HepG2 (cell line): ENCODE measurements around the gene FAIM2. TPM values are rescaled to one million over a fixed set of nuclear protein-coding genes. Genes with fewer than 3 reads are reported as not detected.

ENCODE experiments used
- ATAC-seq: fragments of 200-7000 bp; cut with Tn5 transposase; 3 replicates; pipeline ENCODE4 v1.9.1; 2020; ENCODE audit warnings: mild to moderate bottlenecking, moderate library complexity
- BruUV-seq: library from RNA; stranded (reverse); fragments of 400-500 nt; replicated peaks from 2 replicates; lab custom pipeline; 2021; lab: Mats Ljungman, UMichigan
- CTCF ChIA-PET: fragments of 300-600 bp; formaldehyde crosslinking; extraction: SDS; loops from one replicate; lab custom pipeline; 2021; ENCODE audit warnings: low total read pairs, inconsistent platforms, low intra/inter-chr PET ratio; lab: Yijun Ruan, JAX
- POLR2A ChIA-PET: fragments of 350-600 bp; sonication (Branson Sonifier 250); formaldehyde crosslinking; loops from one replicate; lab custom pipeline; 2020; ENCODE audit warnings: antibody characterized with exemption, inconsistent platforms; lab: Yijun Ruan, JAX
- DNase-seq: peaks from one replicate; pipeline ENCODE4 v3.0.0-alpha.2; 2015; ENCODE audit warnings: low spot score
- FAIRE-seq: peaks from 3 replicates; lab custom pipeline; 2011; peaks lifted over from hg19 to GRCh38; lab: Jason Lieb, UNC
- H2AFZ ChIP-seq: one replicate; pipeline ENCODE4 v1.6.1; 2011; ENCODE audit warnings: low read length, inconsistent platforms
- H3K27ac ChIP-seq: fragments of 300-600 bp; 3 replicates; pipeline ENCODE4 v1.8.0; 2011; ENCODE audit warnings: mixed run types, mild to moderate bottlenecking, mixed read lengths, low read length, inconsistent platforms; ENCODE audit not compliant: insufficient read depth; ENCODE audit errors: extremely low read length
- H3K27me3 ChIP-seq, 2 experiments: fragments of 200-600 bp in 1 of 2; 2 replicates in 1 of 2; 3 replicates in 1 of 2; pipeline versions ENCODE4 v1.6.0 to v1.8.0; 2011; ENCODE audit warnings: low read length in 2 of 2, mild to moderate bottlenecking in 2 of 2, moderate library complexity in 2 of 2, inconsistent platforms in 1 of 2; ENCODE audit not compliant: insufficient read depth in 2 of 2, control insufficient read depth in 1 of 2
- H3K36me3 ChIP-seq, 2 experiments: fragments of 200-600 bp in 1 of 2; replicated peaks in 1 of 2; 2 replicates in 1 of 2; 3 replicates in 1 of 2; pipeline versions ENCODE4 v1.5.1 to v1.8.0; 2011; ENCODE audit warnings: low read length in 2 of 2, inconsistent platforms in 1 of 2; ENCODE audit not compliant: insufficient read depth in 2 of 2, control insufficient read depth in 1 of 2
- H3K4me1 ChIP-seq: 2 replicates; pipeline ENCODE4 v1.5.1; 2012; ENCODE audit warnings: low read length, inconsistent platforms; ENCODE audit not compliant: insufficient read depth
- H3K4me2 ChIP-seq: 2 replicates; pipeline ENCODE4 v1.6.0; 2011; ENCODE audit warnings: low read depth, low read length, inconsistent platforms
- H3K4me3 ChIP-seq, 3 experiments: fragments of 200-600 bp in 1 of 3; sonication (generic), shearing (Covaris generic) in 1 of 3; replicated peaks in 1 of 3; 2 replicates each; pipeline ENCODE4 v1.5.1; 2011 to 2016; ENCODE audit warnings: low read length in 3 of 3, inconsistent platforms in 2 of 3, low read depth in 2 of 3, mild to moderate bottlenecking in 2 of 3, control low read depth in 1 of 3, mixed read lengths in 1 of 3; ENCODE audit not compliant: insufficient read depth in 1 of 3
- H3K79me2 ChIP-seq: one replicate; pipeline ENCODE4 v1.6.1; 2011; ENCODE audit warnings: low read length, inconsistent platforms; ENCODE audit not compliant: insufficient read depth
- H3K9ac ChIP-seq: 2 replicates; pipeline ENCODE4 v1.6.0; 2011; ENCODE audit warnings: mild to moderate bottlenecking, low read depth, low read length, inconsistent platforms; ENCODE audit not compliant: insufficient read depth
- H3K9me3 ChIP-seq: 2 replicates; pipeline ENCODE4 v1.5.1; 2012; ENCODE audit warnings: mild to moderate bottlenecking, low read length
- H4K20me1 ChIP-seq: 2 replicates; pipeline ENCODE4 v1.6.0; 2011; ENCODE audit warnings: inconsistent platforms, mild to moderate bottlenecking, low read length, moderate library complexity; ENCODE audit not compliant: insufficient read depth
- GPN1 ChIP-seq: sonication (generic); formaldehyde crosslinking; IDR thresholded peaks from 2 replicates; pipeline ENCODE4 v1.5.1; 2020; ENCODE audit warnings: missing genetic modification reagents, borderline replicate concordance
- HNRNPL ChIP-seq: fragments of 200-400 bp; formaldehyde crosslinking; IDR thresholded peaks from 2 replicates; pipeline ENCODE4 v1.6.1; 2017; ENCODE audit warnings: mild to moderate bottlenecking, low read depth, low read length
- MNT ChIP-seq: fragments of 450-650 bp; IDR thresholded peaks from 2 replicates; pipeline ENCODE4 v1.6.1; 2016
- SMYD3 ChIP-seq: sonication (generic); formaldehyde crosslinking; IDR thresholded peaks from 2 replicates; pipeline ENCODE4 v1.8.1; 2023; ENCODE audit warnings: mild to moderate bottlenecking, missing genetic modification reagents
- TRAFD1 ChIP-seq: sonication (generic); formaldehyde crosslinking; IDR thresholded peaks from 2 replicates; pipeline ENCODE4 v1.5.1; 2020; ENCODE audit warnings: missing genetic modification reagents, mild to moderate bottlenecking, borderline replicate concordance
- XRCC5 ChIP-seq: fragments of 200-400 bp; formaldehyde crosslinking; optimal IDR thresholded peaks from 2 replicates; pipeline ENCODE3; 2017; ENCODE audit warnings: mild to moderate bottlenecking, low read length
- ZFYVE20 ChIP-seq: sonication (generic); formaldehyde crosslinking; IDR thresholded peaks from 2 replicates; pipeline ENCODE4 v1.8.0; 2023; ENCODE audit warnings: low read depth, mild to moderate bottlenecking, moderate library complexity, missing genetic modification reagents, borderline replicate concordance
- ZKSCAN1 ChIP-seq: fragments of 150-350 bp; IDR thresholded peaks from 2 replicates; pipeline ENCODE4 v1.6.1; 2014; ENCODE audit warnings: low read length
- ZNF232 ChIP-seq: sonication (generic); formaldehyde crosslinking; IDR thresholded peaks from 2 replicates; pipeline ENCODE4 v1.4.0; 2020; ENCODE audit warnings: missing genetic modification reagents, borderline replicate concordance
- ZNF619 ChIP-seq: sonication (generic); formaldehyde crosslinking; IDR thresholded peaks from 2 replicates; pipeline ENCODE4 v1.4.0; 2020; ENCODE audit warnings: mild to moderate bottlenecking, missing genetic modification reagents
- ZNF720 ChIP-seq: sonication (generic); formaldehyde crosslinking; IDR thresholded peaks from 2 replicates; pipeline ENCODE4 v1.4.0; 2020; ENCODE audit warnings: missing genetic modification reagents
- WGBS: methylation state at CpG from one replicate; pipeline ENCODE4 v1.1.6; 2017; ENCODE audit warnings: low lambda C conversion rate; 5-methylcytosine and 5-hydroxymethylcytosine counted together
- in situ Hi-C: cut with HindIII; loops from 2 replicates; pipeline ENCODE4 v1.10.0; 2017; ENCODE audit warnings: low pct_unique_long_range_greater_than_20kb; ENCODE audit not compliant: extremely low pct_ligation_motif_present
- intact Hi-C: fragments of 100-400 bp; cut with micrococcal nuclease; formaldehyde crosslinking; loops from one replicate; pipeline ENCODE4 v1.10.0; 2022; ENCODE audit not compliant: unreplicated experiment
- polyA plus RNA-seq, 8 experiments: library from polyadenylated mRNA; depleted of rRNA in 3 of 8; stranded (reverse) in 7 of 8; unstranded in 1 of 8; fragments of >200 nt; fragmentation: Illumina TruSeq in 4 of 8; extraction: Trizol in 4 of 8; gene quantifications; 2 replicates each; pipeline versions ENCODE4 v1.2.1 to v1.2.3, GENCODE V29; 2011 to 2016; ENCODE audit warnings: low read depth in 4 of 8, missing spikeins in 1 of 8, mixed read lengths in 1 of 8; ENCODE audit not compliant: insufficient read depth in 1 of 8
- total RNA-seq, 5 experiments: library from RNA; depleted of rRNA; stranded (reverse); fragments of >200 nt; fragmentation: Illumina TruSeq; extraction: Trizol; gene quantifications; 2 replicates each; pipeline ENCODE4 v1.2.3, GENCODE V29; 2016; ENCODE audit warnings: low read depth in 1 of 5

The FAIM2 gene
- total and polyA plus RNA-seq, 2 of the 13 experiments (the other 11 are each of a cell fraction or from before 2014, with no cell fraction given) = not detected

- Histone ChIP-seq H3K36me3 (no peaks in the 10 kb centered on the region), H3K4me2 (no peak overlapping the region), H3K27me3 (peaks cover 1 to 10% of the 10 kb centered on the region in 2 experiments; a peak in 2 of 5 replicates), H3K79me2 (no peaks in the 10 kb centered on the region), H2AFZ (no peak overlapping the region), H3K4me1 (no peaks in the 10 kb centered on the region), H3K27ac (no peak overlapping the region), H3K9ac (no peak overlapping the region), H3K4me3 (no peak overlapping the region), H4K20me1 (no peaks in the 10 kb centered on the region), H3K9me3 (no peaks in the 10 kb centered on the region)
- intact Hi-C loops (no loop called here), in situ Hi-C loops (no loop called here)
- no TSS peak for BruUV-seq
- WGBS = 78% methylated on average over 10 of the region's 11 CpGs
- CTCF ChIA-PET = no interaction called here
- FAIRE-seq = no peak
- peak; percentile 92 for TF ChIP-seq MNT
- TF ChIP-seq XRCC5 = no peak
- no peak for DNase-seq
- no peak for ATAC-seq
- POLR2A ChIA-PET = no interaction called here
Observed at GRCh38 chr12:49925433-49926204, 21.9 kb upstream of the FAIM2 start.

GRCh38 chr12:49924628-49925246 is 21.0 kb upstream of the FAIM2 start:
- ChIA-PET POLR2A (no interaction called here), CTCF (no interaction called here)
- H3K4me1 ChIP-seq = no peaks in the 10 kb centered on the region
- H3K9me3 ChIP-seq = no peaks in the 10 kb centered on the region
- H3K4me2 ChIP-seq = no peak overlapping the region
- 53% methylated on average over 7 of the region's 7 CpGs for WGBS
- ATAC-seq (no peak), FAIRE-seq (no peak), DNase-seq (no peak)
- H3K9ac ChIP-seq = no peak overlapping the region
- no peak for TF ChIP-seq TRAFD1 (CRISPR knock-in tag)
- no peak for TF ChIP-seq ZNF619 (CRISPR knock-in tag)
- no peak for TF ChIP-seq HNRNPL
- no peak for TF ChIP-seq SMYD3 (CRISPR knock-in tag)
- TF ChIP-seq ZNF720 (CRISPR knock-in tag) = no peak
- TF ChIP-seq ZKSCAN1 = no peak
- no peak for TF ChIP-seq ZFYVE20
- no peak for TF ChIP-seq GPN1 (CRISPR knock-in tag)
- TF ChIP-seq ZNF232 (CRISPR knock-in tag) = no peak
- H3K27me3 ChIP-seq = peaks cover 1 to 8% of the 10 kb centered on the region in 2 experiments; a peak in 2 of 5 replicates
- H3K79me2 ChIP-seq = no peaks in the 10 kb centered on the region
- no peak overlapping the region for H3K27ac ChIP-seq
- H3K36me3 ChIP-seq = no peaks in the 10 kb centered on the region
- no peaks in the 10 kb centered on the region for H4K20me1 ChIP-seq
- H2AFZ ChIP-seq = no peak overlapping the region
- BruUV-seq = no TSS peak
- intact Hi-C loops (no loop called here), in situ Hi-C loops (no loop called here)
- H3K4me3 ChIP-seq = no peak overlapping the region
